ENCODE measurements around the gene FUOM. TPM values are rescaled to one million over a fixed set of nuclear protein-coding genes. Genes with fewer than 3 reads are reported as not detected.

FUOM gene
- total and polyA plus RNA-seq, 2 of the 8 experiments (the other 6 are each of a cell fraction or from before 2014, with no cell fraction given) = 22.0 to 30.4 TPM

DNA sequence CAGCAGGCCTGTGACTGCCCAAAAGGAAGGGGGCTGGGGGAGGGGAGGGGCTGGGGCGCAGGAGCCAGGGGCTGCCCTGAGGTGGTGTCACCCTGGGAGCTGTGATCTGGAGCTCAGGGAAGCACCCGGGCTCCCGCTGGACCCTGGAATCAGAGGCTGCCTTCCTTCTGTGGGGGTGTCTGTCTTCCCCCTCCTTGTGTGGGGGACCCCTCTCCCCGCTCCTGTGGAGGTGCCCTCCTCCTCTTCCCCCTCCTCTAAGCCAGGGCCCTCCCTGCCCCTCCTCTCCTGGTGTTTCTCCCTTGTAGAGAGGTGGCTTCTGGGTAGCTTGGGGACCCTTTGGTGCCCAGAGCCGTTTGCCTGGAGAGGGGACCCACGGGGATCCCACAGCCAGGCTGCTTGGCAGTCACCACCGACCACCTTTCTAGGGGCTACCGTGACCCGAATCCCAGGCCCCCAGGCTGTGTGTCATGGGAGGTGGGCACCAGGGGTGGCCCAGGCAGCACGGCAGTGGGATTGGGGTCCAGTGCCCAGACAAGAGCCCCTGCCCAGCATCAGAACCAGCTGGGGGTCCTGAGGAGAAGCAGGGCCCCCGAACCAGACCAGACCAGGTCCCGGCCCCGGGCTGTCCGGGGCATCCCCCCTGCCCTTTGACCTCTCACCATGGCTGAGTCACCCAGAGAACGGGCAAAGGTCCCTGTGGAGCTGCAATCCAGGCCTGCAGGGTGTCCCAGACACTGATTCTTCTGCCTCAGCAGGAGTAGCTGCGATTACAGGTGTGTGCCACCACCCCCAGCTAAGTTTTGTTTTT lies 9.9 kb downstream of the FUOM start:
- 77% methylated on average over 10 of the region's 16 CpGs; no CpG with 5 or more reads in 1 of the 2 experiments for WGBS, 2 experiments (ENCODE audit: extremely low coverage in 1 of 2, insufficient coverage in 1 of 2, insufficient read length in 1 of 2, insufficient replicate concordance in 2 of 2, low coverage in 1 of 2, low lambda C conversion rate in 2 of 2, missing lambda C conversion rate in 1 of 2)
- no peak overlapping the region for H3K9ac ChIP-seq (replicated peaks in 1 of 4; ENCODE audit: extremely low read depth in 1 of 4, low read depth in 3 of 4, low read length in 3 of 4)
- no peak overlapping the region for H2BK20ac ChIP-seq (ENCODE audit: low read length)
- H3K14ac ChIP-seq (ENCODE audit: insufficient read length) = no peak overlapping the region
- no peak overlapping the region for H3K4me2 ChIP-seq (ENCODE audit: insufficient read depth in 1 of 2, low read depth in 2 of 2, low read length in 2 of 2)
- H2BK12ac ChIP-seq (ENCODE audit: low read depth, low read length) = no peak overlapping the region
- H3K4ac ChIP-seq (replicated peaks; ENCODE audit: insufficient read length, low read depth, low read length) = no peak overlapping the region
- no peak overlapping the region for H2AK5ac ChIP-seq (ENCODE audit: low read depth, low read length)
- H3K79me1 ChIP-seq (ENCODE audit: low read depth, low read length) = no peaks in the 10 kb centered on the region
- DNase-seq (ENCODE audit: low read depth in 1 of 2, low spot score in 2 of 2) (no peak), FAIRE-seq (no peak)
- H3K36me3 ChIP-seq (ENCODE audit: control insufficient read depth in 2 of 4, insufficient read depth in 4 of 4, low read length in 3 of 4) = no peaks in the 10 kb centered on the region
- H3K27me3 ChIP-seq (replicated peaks in 1 of 4; ENCODE audit: control insufficient read depth in 3 of 4, extremely low read depth in 1 of 4, insufficient read depth in 3 of 4, low read length in 3 of 4) = no peaks in the 10 kb centered on the region; a peak in 3 of 7 replicates
- no peak overlapping the region for H2BK15ac ChIP-seq (ENCODE audit: low read length)
- no peak overlapping the region for H3K56ac ChIP-seq (replicated peaks; ENCODE audit: insufficient read length, low read depth, low read length)
- no peak for TF ChIP-seq GABPA (IDR thresholded peaks at IDR 0.05; ENCODE audit: borderline replicate concordance, insufficient read depth, low read length)
- no peak; a peak in 1 of 3 replicates for TF ChIP-seq POLR2A (IDR thresholded peaks at IDR 0.05; ENCODE audit: control extremely low read depth in 1 of 2, low read depth in 2 of 2, low read length in 2 of 2)
- no peak for TF ChIP-seq TEAD4 (IDR thresholded peaks at IDR 0.05; ENCODE audit: low read depth, low read length)
- TF ChIP-seq CBX8 (IDR thresholded peaks at IDR 0.05; ENCODE audit: borderline replicate concordance, low read depth, low read length) = no peak
- no peak for TF ChIP-seq PHF8 (conservative IDR thresholded peaks at IDR 0.05; ENCODE audit: low read depth, low read length)
- H3K4me1 ChIP-seq (replicated peaks in 1 of 4; ENCODE audit: control insufficient read depth in 3 of 4, insufficient read depth in 4 of 4, low read length in 3 of 4) = peaks cover 0 to 26% (median 2%) of the 10 kb centered on the region in 4 experiments; a peak in 4 of 7 replicates
- ChIA-PET POLR2A (ENCODE audit: partially characterized antibody) (interaction anchor here (0.8 to 4.8 kb wide), 8 partner anchors 9 to 71 kb away, joined by 3 to 38 read pairs (median 8); partner anchors contain the start of genes CALY, ECHS1, FUOM and PAOX), CTCF (ENCODE audit: partially characterized antibody) (interaction anchor here (1.8 to 4.9 kb wide), 3 partner anchors 12 to 19 kb away, joined by 5 to 27 read pairs (median 5); partner anchors contain the start of gene CALY)
- no peak overlapping the region for H3K27ac ChIP-seq (ENCODE audit: low read depth, low read length)
- no peaks in the 10 kb centered on the region for H3K79me2 ChIP-seq (ENCODE audit: control insufficient read depth in 1 of 2, insufficient read depth in 2 of 2, low read length in 2 of 2)
- H4K20me1 ChIP-seq (replicated peaks in 1 of 2; ENCODE audit: control insufficient read depth in 1 of 2, insufficient read depth in 2 of 2, low read length in 2 of 2) = peaks cover 4 to 10% of the 10 kb centered on the region in 2 experiments
- H4K5ac ChIP-seq (ENCODE audit: insufficient read length, low read depth, low read length) = no peak overlapping the region
- H3K23ac ChIP-seq (ENCODE audit: insufficient read length) = no peak overlapping the region
- H3K23me2 ChIP-seq (ENCODE audit: low read depth, low read length) = peaks cover 4% of the 10 kb centered on the region; the same call in 1 of the 2 replicates
- no peak overlapping the region for H2BK5ac ChIP-seq (ENCODE audit: low read depth, low read length)
- no peak overlapping the region for H3K4me3 ChIP-seq (ENCODE audit: extremely low read depth in 1 of 4, insufficient read depth in 2 of 4, low read depth in 3 of 4, low read length in 4 of 4)
- no peak overlapping the region for H4K91ac ChIP-seq (replicated peaks; ENCODE audit: insufficient read length, low read length)
- H3K18ac ChIP-seq (ENCODE audit: extremely low read depth, low read length) = no peak overlapping the region
- H2BK120ac ChIP-seq (replicated peaks; ENCODE audit: low read depth, low read length) = no peak overlapping the region
- no peak overlapping the region for H4K8ac ChIP-seq (ENCODE audit: extremely low read depth, insufficient read depth, low read length)
- H3K9me3 ChIP-seq (ENCODE audit: insufficient read depth in 2 of 2, low read depth in 1 of 2, low read length in 1 of 2) = no peaks in the 10 kb centered on the region
- no peak overlapping the region for H2AFZ ChIP-seq (ENCODE audit: low read length)
